PFSK-1 (cell line): ENCODE measurements around the gene SRRD.

ENCODE experiments used
- POLR2AphosphoS5 ChIP-seq: IDR thresholded peaks from 2 replicates; pipeline ENCODE4 v1.6.1; 2012; ENCODE audit warnings: low read depth, mild to moderate bottlenecking, control low read depth, low read length, moderate library complexity
- REST ChIP-seq, 2 experiments: IDR thresholded peaks; 2 replicates each; pipeline versions ENCODE4 v1.6.1 to v1.8.0; 2011 to 2012; ENCODE audit warnings: low read depth in 2 of 2, low read length in 2 of 2, control low read depth in 1 of 2, inconsistent platforms in 1 of 2, mild to moderate bottlenecking in 1 of 2, moderate library complexity in 1 of 2; ENCODE audit not compliant: insufficient read depth in 1 of 2
- SIN3A ChIP-seq: IDR thresholded peaks from 2 replicates; pipeline ENCODE4 v1.6.1; 2012; ENCODE audit warnings: mild to moderate bottlenecking, low read length, moderate library complexity, borderline replicate concordance; ENCODE audit not compliant: insufficient read depth

GRCh38 chr22:26485806-26486390, 2.2 kb downstream of the SRRD start:
- TF ChIP-seq REST (IDR thresholded peaks at IDR 0.05; ENCODE audit: insufficient read depth in 1 of 2, low read depth in 2 of 2, low read length in 2 of 2) = no peak
- TF ChIP-seq POLR2AphosphoS5 = no peak
- TF ChIP-seq SIN3A = no peak
